ENCODE measurements around the gene DYNC2H1.
"Not testable (repeated sequence)": the region's sequence is repeated elsewhere in the genome, so short reads cannot be mapped to it uniquely, and the experiment has no call there.

DYNC2H1 gene

GRCh38 chr11:103370076-103370475, 260.9 kb downstream of the DYNC2H1 start:
- DNase-seq: no peak

- no peak for DNase-seq
Measured at GRCh38 chr11:103372906-103373305, 263.7 kb downstream of the DYNC2H1 start.

GRCh38 chr11:103374227-103374626, 265.0 kb downstream of the DYNC2H1 start:
- not testable (repeated sequence) for DNase-seq

GRCh38 chr11:103378931-103379330, 269.7 kb downstream of the DYNC2H1 start:
- DNase-seq: no peak

- no peak for DNase-seq
Measured at GRCh38 chr11:103380031-103380430, 270.8 kb downstream of the DYNC2H1 start.

GRCh38 chr11:103384652-103385051, 275.4 kb downstream of the DYNC2H1 start:
- DNase-seq: no peak

GRCh38 chr11:103395612-103396011, 286.4 kb downstream of the DYNC2H1 start:
- DNase-seq: no peak

GRCh38 chr11:103396237-103396636, 287.0 kb downstream of the DYNC2H1 start:
- no peak for DNase-seq

- no peak for DNase-seq
Measured at GRCh38 chr11:103397369-103397768, 288.1 kb downstream of the DYNC2H1 start.

- no peak for DNase-seq
Measured at GRCh38 chr11:103398829-103399228, 289.6 kb downstream of the DYNC2H1 start.

- no peak for DNase-seq
Measured at GRCh38 chr11:103406357-103406756, 297.1 kb downstream of the DYNC2H1 start.

- no peak for DNase-seq
Measured at GRCh38 chr11:103407641-103408040, 298.4 kb downstream of the DYNC2H1 start.

- DNase-seq: no peak
Measured at GRCh38 chr11:103413266-103413888, 304.2 kb downstream of the DYNC2H1 start.

- DNase-seq: no peak
Measured at GRCh38 chr11:103418014-103418413, 308.8 kb downstream of the DYNC2H1 start.

GRCh38 chr11:103420593-103420992, 311.4 kb downstream of the DYNC2H1 start:
- no peak for DNase-seq

GRCh38 chr11:103433386-103434072, 324.3 kb downstream of the DYNC2H1 start:
- DNase-seq: no peak

- DNase-seq: no peak
Measured at GRCh38 chr11:103434073-103434411, 324.8 kb downstream of the DYNC2H1 start.

GRCh38 chr11:103436131-103436770, 327.0 kb downstream of the DYNC2H1 start:
- no peak for DNase-seq

- DNase-seq: no peak
Measured at GRCh38 chr11:103441021-103441420, 331.8 kb downstream of the DYNC2H1 start.

GRCh38 chr11:103448966-103449365, 339.7 kb downstream of the DYNC2H1 start:
- DNase-seq: no peak

- DNase-seq: no peak
Measured at GRCh38 chr11:103450241-103450640, 341.0 kb downstream of the DYNC2H1 start.

- no peak for DNase-seq
Measured at GRCh38 chr11:103453126-103453525, 343.9 kb downstream of the DYNC2H1 start.
